Activated naive CD8-positive, alpha-beta T cell treated with anti-CD3 and anti-CD28 coated beads for 36 hours (primary cell): Measurements from ENCODE around the gene NOVA2. TPM values are rescaled to one million over a fixed set of nuclear protein-coding genes. Genes with fewer than 3 reads are reported as not detected.
A peak's percentile ranks its signal among the peaks of the same experiment; 100 is the strongest.

Experiments used
- DNase-seq: peaks from one replicate; pipeline ENCODE4 v3.0.0; 2021
- H3K27ac Mint-ChIP-seq: one replicate; pipeline ENCODE4 v1.8.0; 2022; ENCODE audit warnings: mild to moderate bottlenecking, moderate library complexity, mixed read lengths
- H3K27me3 Mint-ChIP-seq: one replicate; pipeline ENCODE4 v1.8.0; 2022; ENCODE audit warnings: mild to moderate bottlenecking, mixed read lengths
- H3K36me3 Mint-ChIP-seq: one replicate; pipeline ENCODE4 v1.8.0; 2021; ENCODE audit warnings: mild to moderate bottlenecking, mixed read lengths
- H3K4me1 Mint-ChIP-seq: one replicate; pipeline ENCODE4 v1.8.0; 2021; ENCODE audit warnings: mixed read lengths
- H3K4me3 Mint-ChIP-seq: one replicate; pipeline ENCODE4 v1.8.0; 2022; ENCODE audit warnings: mild to moderate bottlenecking, moderate library complexity, mixed read lengths
- H3K9me3 Mint-ChIP-seq: one replicate; pipeline ENCODE4 v1.8.0; 2022; ENCODE audit warnings: mixed read lengths
- total RNA-seq, 2 experiments: library from RNA; stranded (reverse); gene quantifications; one replicate each; pipeline ENCODE4 v1.2.3, GENCODE V29; 2021

NOVA2 gene
- total RNA-seq, result not detected

GRCh38 chr19:45973553-45974338, at the start of gene NOVA2:
Gene NOVA2 (minus strand): TSS chr19:45973865. CDS start chr19:45973351, 514 bp downstream.
- H3K27me3 Mint-ChIP-seq, result peaks cover 76% of the 10 kb centered on the region

GRCh38 chr19:46023311-46023779, 49.7 kb upstream of the NOVA2 start:
- H3K27me3 Mint-ChIP-seq, result peaks cover 44% of the 10 kb centered on the region
- H3K27ac Mint-ChIP-seq, result no peak overlapping the region
- no peak for DNase-seq
- peaks cover 4% of the 10 kb centered on the region for H3K36me3 Mint-ChIP-seq
- H3K4me1 Mint-ChIP-seq, result peaks cover 15% of the 10 kb centered on the region
- H3K9me3 Mint-ChIP-seq, result no peaks in the 10 kb centered on the region
- H3K4me3 Mint-ChIP-seq, result no peak overlapping the region

More at GRCh38 chr19:45973553-45974338, at the start of gene NOVA2:
- Mint-ChIP-seq H3K36me3 (no peaks in the 10 kb centered on the region), H3K4me3 (no peak within 1 kb of the TSS), H3K4me1 (peaks cover 11% of the 10 kb centered on the region), H3K9me3 (no peaks in the 10 kb centered on the region), H3K27ac (no peak within 1 kb of the TSS)
- peak; percentile 61 for DNase-seq

GRCh38 chr19:46022431-46023310, 49.0 kb upstream of the NOVA2 start, which contains the start of gene PGLYRP1:
Gene PGLYRP1 (minus strand): TSS chr19:46023053. CDS start chr19:46023021, 32 bp downstream.
- H3K9me3 Mint-ChIP-seq, result no peaks in the 10 kb centered on the region
- peaks cover 4% of the 10 kb centered on the region for H3K36me3 Mint-ChIP-seq

GRCh38 chr19:46022061-46022430, 48.4 kb upstream of the NOVA2 start:
- Mint-ChIP-seq H3K27me3 (peaks cover 44% of the 10 kb centered on the region), H3K4me3 (no peak overlapping the region), H3K4me1 (peaks cover 16% of the 10 kb centered on the region), H3K36me3 (peaks cover 4% of the 10 kb centered on the region), H3K27ac (no peak overlapping the region), H3K9me3 (no peaks in the 10 kb centered on the region)
- DNase-seq, result no peak

More at GRCh38 chr19:46022431-46023310, 49.0 kb upstream of the NOVA2 start, which contains the start of gene PGLYRP1:
- Mint-ChIP-seq H3K27ac (no peak within 1 kb of the TSS), H3K4me1 (peaks cover 15% of the 10 kb centered on the region), H3K27me3 (peaks cover 44% of the 10 kb centered on the region), H3K4me3 (no peak within 1 kb of the TSS)
- DNase-seq, result no peak

GRCh38 chr19:46021531-46022041, 47.9 kb upstream of the NOVA2 start:
- no peak for DNase-seq
- H3K27ac Mint-ChIP-seq, result no peak overlapping the region
- H3K27me3 Mint-ChIP-seq, result peaks cover 40% of the 10 kb centered on the region
- peaks cover 16% of the 10 kb centered on the region for H3K4me1 Mint-ChIP-seq
- H3K36me3 Mint-ChIP-seq, result peaks cover 4% of the 10 kb centered on the region
- H3K4me3 Mint-ChIP-seq, result no peak overlapping the region
- H3K9me3 Mint-ChIP-seq, result no peaks in the 10 kb centered on the region

GRCh38 chr19:46020819-46021125, 47.1 kb upstream of the NOVA2 start:
- peaks cover 38% of the 10 kb centered on the region for H3K27me3 Mint-ChIP-seq
- H3K4me1 Mint-ChIP-seq, result peaks cover 13% of the 10 kb centered on the region
- H3K4me3 Mint-ChIP-seq, result no peak overlapping the region
- peaks cover under 1% of the 10 kb centered on the region for H3K36me3 Mint-ChIP-seq
- no peaks in the 10 kb centered on the region for H3K9me3 Mint-ChIP-seq
- H3K27ac Mint-ChIP-seq, result no peak overlapping the region
- no peak for DNase-seq

GRCh38 chr19:46019270-46019669, 45.6 kb upstream of the NOVA2 start:
- DNase-seq, result no peak
- Mint-ChIP-seq H3K4me1 (peaks cover 19% of the 10 kb centered on the region), H3K9me3 (no peaks in the 10 kb centered on the region), H3K4me3 (no peak overlapping the region), H3K36me3 (peaks cover 7% of the 10 kb centered on the region), H3K27me3 (peaks cover 36% of the 10 kb centered on the region), H3K27ac (no peak overlapping the region)

- Mint-ChIP-seq H3K9me3 (no peaks in the 10 kb centered on the region), H3K27ac (no peak overlapping the region), H3K4me1 (peaks cover 19% of the 10 kb centered on the region), H3K36me3 (peaks cover 7% of the 10 kb centered on the region), H3K27me3 (peaks cover 36% of the 10 kb centered on the region), H3K4me3 (no peak overlapping the region)
- no peak for DNase-seq
Observed at GRCh38 chr19:46018729-46019251, 45.1 kb upstream of the NOVA2 start.

GRCh38 chr19:46017874-46018675, 44.4 kb upstream of the NOVA2 start:
- Mint-ChIP-seq H3K4me3 (no peak overlapping the region), H3K27ac (no peak overlapping the region), H3K4me1 (peaks cover 19% of the 10 kb centered on the region), H3K36me3 (peaks cover 7% of the 10 kb centered on the region), H3K9me3 (no peaks in the 10 kb centered on the region), H3K27me3 (peaks cover 30% of the 10 kb centered on the region)
- no peak for DNase-seq

GRCh38 chr19:46017095-46017429, 43.4 kb upstream of the NOVA2 start:
- H3K9me3 Mint-ChIP-seq, result no peaks in the 10 kb centered on the region
- H3K36me3 Mint-ChIP-seq, result peaks cover 7% of the 10 kb centered on the region
- H3K4me3 Mint-ChIP-seq, result peak overlapping the region; percentile 43
- no peak for DNase-seq
- peaks cover 25% of the 10 kb centered on the region for H3K27me3 Mint-ChIP-seq
- H3K27ac Mint-ChIP-seq, result no peak overlapping the region
- H3K4me1 Mint-ChIP-seq, result peaks cover 16% of the 10 kb centered on the region

- Mint-ChIP-seq H3K4me3 (peak overlapping the region; percentile 66), H3K27ac (no peak overlapping the region), H3K4me1 (peaks cover 16% of the 10 kb centered on the region), H3K9me3 (no peaks in the 10 kb centered on the region), H3K27me3 (peaks cover 21% of the 10 kb centered on the region), H3K36me3 (peaks cover 7% of the 10 kb centered on the region)
- peak; percentile 81 for DNase-seq
Observed at GRCh38 chr19:46016426-46017094, 42.9 kb upstream of the NOVA2 start.

GRCh38 chr19:46015687-46016425, 42.2 kb upstream of the NOVA2 start:
- peak; percentile 49 for DNase-seq
- H3K4me1 Mint-ChIP-seq, result peaks cover 16% of the 10 kb centered on the region
- H3K36me3 Mint-ChIP-seq, result peaks cover 7% of the 10 kb centered on the region
- H3K27me3 Mint-ChIP-seq, result peaks cover 21% of the 10 kb centered on the region
- no peak overlapping the region for H3K27ac Mint-ChIP-seq
- H3K4me3 Mint-ChIP-seq, result peak overlapping the region; percentile 67
- H3K9me3 Mint-ChIP-seq, result no peaks in the 10 kb centered on the region

- H3K27ac Mint-ChIP-seq, result no peak overlapping the region
Observed at GRCh38 chr19:46014941-46015686, 41.4 kb upstream of the NOVA2 start.

More at GRCh38 chr19:46014941-46015686, 41.4 kb upstream of the NOVA2 start:
- peaks cover 21% of the 10 kb centered on the region for H3K27me3 Mint-ChIP-seq
- H3K4me1 Mint-ChIP-seq, result peaks cover 16% of the 10 kb centered on the region
- DNase-seq, result peak; percentile 63
- H3K4me3 Mint-ChIP-seq, result peak overlapping the region; percentile 67
- H3K36me3 Mint-ChIP-seq, result peaks cover 9% of the 10 kb centered on the region
- H3K9me3 Mint-ChIP-seq, result no peaks in the 10 kb centered on the region
